Astrocyte (in vitro differentiated cells and primary cell): ENCODE data around the gene PJA1. TPM values are rescaled to one million over a fixed set of nuclear protein-coding genes. Genes with fewer than 3 reads are reported as not detected.
A peak's percentile ranks its signal among the peaks of the same experiment; 100 is the strongest.

Experiments used
- DNase-seq: peaks from one replicate; pipeline ENCODE4 v3.0.0-alpha.2; 2010; ENCODE audit warnings: low read depth
- FAIRE-seq: peaks from 2 replicates; lab custom pipeline; 2011; peaks lifted over from hg19 to GRCh38; lab: Jason Lieb, UNC
- H2AFZ ChIP-seq: 2 replicates; pipeline ENCODE4 v1.6.0; 2012; ENCODE audit warnings: low read depth, low read length, inconsistent platforms
- H3K27ac ChIP-seq: 2 replicates; pipeline ENCODE4 v1.5.1; 2011; ENCODE audit warnings: low read depth, low read length, inconsistent platforms
- H3K27me3 ChIP-seq: 2 replicates; pipeline ENCODE4 v1.6.0; 2011; ENCODE audit warnings: low read length, inconsistent platforms; ENCODE audit not compliant: insufficient read depth
- H3K36me3 ChIP-seq: 2 replicates; pipeline ENCODE4 v1.5.1; 2011; ENCODE audit warnings: low read length, inconsistent platforms; ENCODE audit not compliant: insufficient read depth
- H3K4me1 ChIP-seq: 2 replicates; pipeline ENCODE4 v1.5.1; 2011; ENCODE audit warnings: low read length, inconsistent platforms; ENCODE audit not compliant: insufficient read depth
- H3K4me2 ChIP-seq: 2 replicates; pipeline ENCODE4 v1.6.0; 2012; ENCODE audit warnings: low read length, inconsistent platforms
- H3K4me3 ChIP-seq: 2 replicates; pipeline ENCODE4 v1.5.1; 2011; ENCODE audit warnings: low read depth, mild to moderate bottlenecking, low read length, inconsistent platforms; ENCODE audit not compliant: insufficient read depth
- H3K79me2 ChIP-seq: 2 replicates; pipeline ENCODE4 v1.6.0; 2012; ENCODE audit warnings: mild to moderate bottlenecking, low read length, inconsistent platforms; ENCODE audit not compliant: insufficient read depth
- H3K9ac ChIP-seq: 2 replicates; pipeline ENCODE4 v1.6.0; 2012; ENCODE audit warnings: mild to moderate bottlenecking, low read length, inconsistent platforms
- H3K9me3 ChIP-seq: 2 replicates; pipeline ENCODE4 v1.5.1; 2012; ENCODE audit warnings: low read depth, mild to moderate bottlenecking, low read length, inconsistent platforms; ENCODE audit not compliant: insufficient read depth
- H4K20me1 ChIP-seq: 2 replicates; pipeline ENCODE4 v1.6.0; 2012; ENCODE audit warnings: low read length, inconsistent platforms; ENCODE audit not compliant: insufficient read depth
- H3K27ac Mint-ChIP-seq: one replicate; pipeline ENCODE4 v1.8.0; 2021; ENCODE audit warnings: mild to moderate bottlenecking, mixed read lengths; ENCODE audit not compliant: unreplicated experiment
- H3K27me3 Mint-ChIP-seq: one replicate; pipeline ENCODE4 v1.8.0; 2021; ENCODE audit warnings: low read depth, mixed read lengths; ENCODE audit not compliant: unreplicated experiment
- H3K36me3 Mint-ChIP-seq: one replicate; pipeline ENCODE4 v1.8.0; 2021; ENCODE audit warnings: low read depth, mixed read lengths; ENCODE audit not compliant: unreplicated experiment
- H3K4me1 Mint-ChIP-seq: one replicate; pipeline ENCODE4 v1.8.0; 2021; ENCODE audit warnings: low read depth, mixed read lengths; ENCODE audit not compliant: unreplicated experiment
- H3K4me3 Mint-ChIP-seq: one replicate; pipeline ENCODE4 v1.8.0; 2021; ENCODE audit warnings: mild to moderate bottlenecking, moderate library complexity, mixed read lengths; ENCODE audit not compliant: unreplicated experiment
- H3K9me3 Mint-ChIP-seq: one replicate; pipeline ENCODE4 v1.8.0; 2021; ENCODE audit warnings: mild to moderate bottlenecking, mixed read lengths; ENCODE audit not compliant: unreplicated experiment
- CTCF ChIP-seq: IDR thresholded peaks from 2 replicates; pipeline ENCODE4 v1.5.1; 2011; ENCODE audit warnings: low read depth, mild to moderate bottlenecking, inconsistent platforms, low read length, moderate library complexity; ENCODE audit not compliant: insufficient read depth
- EZH2 ChIP-seq: IDR thresholded peaks from 2 replicates; pipeline ENCODE4 v1.6.1; 2012; ENCODE audit warnings: mild to moderate bottlenecking, low read length, inconsistent platforms; ENCODE audit not compliant: insufficient read depth
- total RNA-seq: library from RNA; stranded (reverse); gene quantifications from 2 replicates; pipeline ENCODE4 v1.2.1, GENCODE V29; 2021

PJA1 gene
- total RNA-seq, 1 donor from 2014 or later, result 28.9 TPM

DNA sequence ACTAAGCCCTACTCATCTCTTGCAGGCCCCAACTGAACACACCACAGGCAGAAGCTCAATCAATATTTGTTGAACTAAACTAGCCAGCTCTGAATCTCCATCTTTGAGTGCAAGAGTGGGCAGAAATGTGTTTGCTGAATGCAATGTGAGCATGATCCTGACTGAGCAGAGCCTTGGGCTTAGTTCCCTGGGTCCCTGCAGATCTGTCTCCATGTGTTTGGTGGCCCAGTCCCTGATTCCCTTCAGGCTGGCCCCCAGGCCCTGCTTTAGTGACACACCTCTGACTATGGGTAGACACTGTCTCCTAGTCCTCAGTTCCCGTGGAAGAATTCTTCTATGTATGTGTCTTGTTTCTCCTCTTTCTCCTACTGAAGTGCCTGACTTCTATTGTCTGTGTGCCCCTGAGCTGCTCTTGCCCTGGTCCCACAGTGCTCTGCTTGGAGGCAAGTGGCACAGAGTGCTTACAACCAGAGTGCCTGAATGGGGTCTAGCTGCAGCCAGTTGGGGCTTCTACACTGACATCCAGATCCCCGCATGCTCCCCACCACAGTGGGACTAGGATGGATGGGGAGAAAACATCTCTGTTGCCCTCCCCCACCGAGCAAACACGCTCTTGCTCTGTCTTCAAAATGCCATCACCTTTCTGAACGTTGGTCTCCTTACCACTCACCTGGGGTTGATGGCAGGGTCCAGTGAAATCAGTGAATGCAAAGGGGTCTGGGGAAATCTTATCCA is 9.3 kb downstream of the PJA1 start:
- Mint-ChIP-seq H3K36me3 (no peaks in the 10 kb centered on the region), H3K4me3 (no peak overlapping the region), H3K9me3 (no peaks in the 10 kb centered on the region), H3K27ac (no peak overlapping the region), H3K27me3 (peaks cover 2% of the 10 kb centered on the region), H3K4me1 (peaks cover 11% of the 10 kb centered on the region)
- Histone ChIP-seq H3K9me3 (no peaks in the 10 kb centered on the region), H3K79me2 (no peaks in the 10 kb centered on the region), H3K36me3 (no peaks in the 10 kb centered on the region), H3K9ac (no peak overlapping the region), H2AFZ (no peak overlapping the region), H3K4me3 (no peak overlapping the region), H3K27me3 (no peaks in the 10 kb centered on the region), H4K20me1 (peaks cover 20% of the 10 kb centered on the region), H3K4me1 (peaks cover 7% of the 10 kb centered on the region), H3K4me2 (no peak overlapping the region), H3K27ac (no peak overlapping the region)
- TF ChIP-seq EZH2 (no peak), CTCF (no peak)
- no peak for FAIRE-seq
- no peak for DNase-seq

DNA sequence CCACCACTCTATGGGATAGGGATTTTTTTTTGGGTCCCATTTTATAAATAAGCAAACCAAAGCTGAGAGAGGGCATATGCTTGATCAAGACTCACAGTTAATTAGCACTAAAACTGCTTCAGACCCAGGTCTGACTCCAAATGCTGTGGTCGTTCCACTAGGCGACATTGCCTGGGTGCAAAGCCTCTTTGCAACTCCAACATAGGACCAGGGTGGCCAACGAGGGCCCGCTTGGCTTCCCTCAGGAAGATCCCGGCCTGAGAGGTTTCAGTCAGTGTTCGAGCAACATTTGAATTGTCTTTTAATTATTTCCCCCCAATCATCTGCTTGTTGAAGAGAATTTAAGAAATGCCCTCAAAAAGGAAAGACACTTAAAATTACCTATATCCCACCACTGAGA is 11.2 kb downstream of the PJA1 start:
- Mint-ChIP-seq H3K4me3 (no peak overlapping the region), H3K27ac (no peak overlapping the region), H3K4me1 (peaks cover 7% of the 10 kb centered on the region), H3K36me3 (no peaks in the 10 kb centered on the region), H3K9me3 (no peaks in the 10 kb centered on the region), H3K27me3 (peaks cover 2% of the 10 kb centered on the region)
- no peaks in the 10 kb centered on the region for H3K27me3 ChIP-seq
- peak; percentile 91 for FAIRE-seq
- no peak overlapping the region for H3K4me2 ChIP-seq
- no peaks in the 10 kb centered on the region for H3K36me3 ChIP-seq
- H2AFZ ChIP-seq, result no peak overlapping the region
- DNase-seq, result no peak
- no peak overlapping the region for H3K4me3 ChIP-seq
- H3K27ac ChIP-seq, result no peak overlapping the region
- H3K9me3 ChIP-seq, result no peaks in the 10 kb centered on the region
- H3K79me2 ChIP-seq, result no peaks in the 10 kb centered on the region
- H3K9ac ChIP-seq, result no peak overlapping the region
- peaks cover 8% of the 10 kb centered on the region for H3K4me1 ChIP-seq
- TF ChIP-seq EZH2, result no peak
- TF ChIP-seq CTCF, result no peak
- peaks cover 7% of the 10 kb centered on the region for H4K20me1 ChIP-seq

- no peak overlapping the region for H3K27ac ChIP-seq
Measured at GRCh38 chrX:69153060-69153730, 12.1 kb downstream of the PJA1 start.

More at GRCh38 chrX:69153060-69153730, 12.1 kb downstream of the PJA1 start:
- Mint-ChIP-seq H3K4me1 (peaks cover 3% of the 10 kb centered on the region), H3K27ac (no peak overlapping the region), H3K4me3 (no peak overlapping the region), H3K27me3 (peaks cover 2% of the 10 kb centered on the region), H3K36me3 (no peaks in the 10 kb centered on the region), H3K9me3 (no peaks in the 10 kb centered on the region)
- no peaks in the 10 kb centered on the region for H3K9me3 ChIP-seq
- DNase-seq (no peak), FAIRE-seq (no peak)
- peaks cover 3% of the 10 kb centered on the region for H3K4me1 ChIP-seq
- H3K4me3 ChIP-seq, result no peak overlapping the region
- no peaks in the 10 kb centered on the region for H3K27me3 ChIP-seq
- TF ChIP-seq CTCF (no peak), EZH2 (no peak)
- no peak overlapping the region for H2AFZ ChIP-seq
- H3K4me2 ChIP-seq, result no peak overlapping the region
- H3K79me2 ChIP-seq, result no peaks in the 10 kb centered on the region
- H3K36me3 ChIP-seq, result no peaks in the 10 kb centered on the region
- no peak overlapping the region for H3K9ac ChIP-seq
- H4K20me1 ChIP-seq, result peaks cover 1% of the 10 kb centered on the region
